ENCODE data around the gene NWD2. TPM values are rescaled to one million over a fixed set of nuclear protein-coding genes. Genes with fewer than 3 reads are reported as not detected.
A peak's percentile ranks its signal among the peaks of the same experiment; 100 is the strongest.

Gene NWD2
- polyA plus RNA-seq, 4 donors = 0.09 to 0.30 (median 0.15) TPM

- no peak for DNase-seq (ENCODE audit: low read depth in 4 of 4, low spot score in 3 of 4)
These were observed 194.2 kb downstream of the NWD2 start for GRCh38 chr4:37438564-37439279.

GRCh38 chr4:37439809-37440474, 195.4 kb downstream of the NWD2 start:
- DNase-seq (ENCODE audit: low read depth in 4 of 4, low spot score in 3 of 4) = no peak

GRCh38 chr4:37440501-37440900, 196.0 kb downstream of the NWD2 start:
- DNase-seq (ENCODE audit: low read depth in 4 of 4, low spot score in 3 of 4) = no peak

GRCh38 chr4:37441231-37442061, 196.9 kb downstream of the NWD2 start:
- DNase-seq (ENCODE audit: low read depth in 4 of 4, low spot score in 3 of 4) = no peak

- no peak for DNase-seq (ENCODE audit: low read depth in 4 of 4, low spot score in 3 of 4)
These were observed 197.4 kb downstream of the NWD2 start for GRCh38 chr4:37442062-37442323.

GRCh38 chr4:37443137-37443536, 198.6 kb downstream of the NWD2 start:
- no peak for DNase-seq (ENCODE audit: low read depth in 4 of 4, low spot score in 3 of 4)

GRCh38 chr4:37445023-37445422, 200.5 kb downstream of the NWD2 start:
- no peak for DNase-seq (ENCODE audit: low read depth in 4 of 4, low spot score in 3 of 4)

GRCh38 chr4:37446016-37446415, 201.5 kb downstream of the NWD2 start:
- no peak for DNase-seq (ENCODE audit: low read depth in 4 of 4, low spot score in 3 of 4)

- DNase-seq (ENCODE audit: low read depth in 4 of 4, low spot score in 3 of 4) = no peak
These were observed 203.3 kb downstream of the NWD2 start for GRCh38 chr4:37447886-37448285.

GRCh38 chr4:37450309-37450708, 205.8 kb downstream of the NWD2 start:
- DNase-seq (ENCODE audit: low read depth in 4 of 4, low spot score in 3 of 4) = no peak

GRCh38 chr4:37450911-37451310, 206.4 kb downstream of the NWD2 start:
- no peak for DNase-seq (ENCODE audit: low read depth in 4 of 4, low spot score in 3 of 4)

GRCh38 chr4:37451656-37452055, 207.1 kb downstream of the NWD2 start:
- DNase-seq (ENCODE audit: low read depth in 4 of 4, low spot score in 3 of 4) = no peak

GRCh38 chr4:37452952-37453280, 208.4 kb downstream of the NWD2 start:
- DNase-seq (ENCODE audit: low read depth in 4 of 4, low spot score in 3 of 4) = peak; percentile 52 to 77 (median 72)

GRCh38 chr4:37453281-37453998, 208.9 kb downstream of the NWD2 start:
- peak in 2 of 4 donors; percentile 42 to 43 for DNase-seq (ENCODE audit: low read depth in 4 of 4, low spot score in 3 of 4)

- DNase-seq (ENCODE audit: low read depth in 4 of 4, low spot score in 3 of 4) = no peak
These were observed 209.7 kb downstream of the NWD2 start for GRCh38 chr4:37453999-37454800.

- no peak for DNase-seq (ENCODE audit: low read depth in 4 of 4, low spot score in 3 of 4)
These were observed 211.0 kb downstream of the NWD2 start for GRCh38 chr4:37455301-37456131.

GRCh38 chr4:37461801-37462200, 217.3 kb downstream of the NWD2 start:
- DNase-seq (ENCODE audit: low read depth in 4 of 4, low spot score in 3 of 4) = no peak

- no peak for DNase-seq (ENCODE audit: low read depth in 4 of 4, low spot score in 3 of 4)
These were observed 218.7 kb downstream of the NWD2 start for GRCh38 chr4:37463033-37463856.
